Measurements from ENCODE around the gene FAM171A2.
"Not testable (repeated sequence)": the region's sequence is repeated elsewhere in the genome, so short reads cannot be mapped to it uniquely, and the experiment has no call there.

The FAM171A2 gene

GRCh38 chr17:44363613-44364159, at the start of gene FAM171A2:
FAM171A2 (minus strand) TSS chr17:44363853; CDS start chr17:44363714, 139 bp downstream.
- peak; percentile 53 for DNase-seq (ENCODE audit: low read depth)

- DNase-seq (ENCODE audit: low read depth) = no peak
Measured at GRCh38 chr17:44409309-44410028, 45.8 kb upstream of the FAM171A2 start.

- no peak for DNase-seq (ENCODE audit: low read depth)
Measured at GRCh38 chr17:44408786-44409185, 45.1 kb upstream of the FAM171A2 start.

GRCh38 chr17:44402564-44403172, 39.0 kb upstream of the FAM171A2 start:
- no peak for DNase-seq (ENCODE audit: low read depth)

GRCh38 chr17:44400226-44400847, 36.7 kb upstream of the FAM171A2 start:
- DNase-seq (ENCODE audit: low read depth) = no peak

GRCh38 chr17:44398692-44399691, 35.3 kb upstream of the FAM171A2 start:
- DNase-seq (ENCODE audit: low read depth) = no peak

GRCh38 chr17:44397479-44398440, 34.1 kb upstream of the FAM171A2 start:
- no peak for DNase-seq (ENCODE audit: low read depth)

GRCh38 chr17:44396946-44397345, 33.3 kb upstream of the FAM171A2 start:
- DNase-seq (ENCODE audit: low read depth) = no peak

- DNase-seq (ENCODE audit: low read depth) = no peak
Measured at GRCh38 chr17:44394833-44395232, 31.2 kb upstream of the FAM171A2 start.

GRCh38 chr17:44394112-44394511, 30.5 kb upstream of the FAM171A2 start:
- not testable (repeated sequence) for DNase-seq (ENCODE audit: low read depth)

GRCh38 chr17:44390250-44390870, 26.7 kb upstream of the FAM171A2 start:
- no peak for DNase-seq (ENCODE audit: low read depth)

- DNase-seq (ENCODE audit: low read depth) = no peak
Measured at GRCh38 chr17:44389723-44390202, 26.1 kb upstream of the FAM171A2 start.

- DNase-seq (ENCODE audit: low read depth) = no peak
Measured at GRCh38 chr17:44389281-44389680, 25.6 kb upstream of the FAM171A2 start, which contains the start of gene ITGA2B. ITGA2B (minus strand) TSS chr17:44389649; CDS start chr17:44389473, 176 bp downstream.

- no peak for DNase-seq (ENCODE audit: low read depth)
Measured at GRCh38 chr17:44387804-44388203, 24.2 kb upstream of the FAM171A2 start.

- DNase-seq (ENCODE audit: low read depth) = no peak
Measured at GRCh38 chr17:44386182-44386525, 22.5 kb upstream of the FAM171A2 start.

GRCh38 chr17:44385287-44386181, 21.9 kb upstream of the FAM171A2 start:
- DNase-seq (ENCODE audit: low read depth) = peak; percentile 75

- no peak for DNase-seq (ENCODE audit: low read depth)
Measured at GRCh38 chr17:44384823-44385286, 21.2 kb upstream of the FAM171A2 start.

- no peak for DNase-seq (ENCODE audit: low read depth)
Measured at GRCh38 chr17:44384281-44384822, 20.7 kb upstream of the FAM171A2 start.
